ENCODE data around the gene SMARCC1.
A peak's percentile ranks its signal among the peaks of the same experiment; 100 is the strongest.

SMARCC1 gene

DNA sequence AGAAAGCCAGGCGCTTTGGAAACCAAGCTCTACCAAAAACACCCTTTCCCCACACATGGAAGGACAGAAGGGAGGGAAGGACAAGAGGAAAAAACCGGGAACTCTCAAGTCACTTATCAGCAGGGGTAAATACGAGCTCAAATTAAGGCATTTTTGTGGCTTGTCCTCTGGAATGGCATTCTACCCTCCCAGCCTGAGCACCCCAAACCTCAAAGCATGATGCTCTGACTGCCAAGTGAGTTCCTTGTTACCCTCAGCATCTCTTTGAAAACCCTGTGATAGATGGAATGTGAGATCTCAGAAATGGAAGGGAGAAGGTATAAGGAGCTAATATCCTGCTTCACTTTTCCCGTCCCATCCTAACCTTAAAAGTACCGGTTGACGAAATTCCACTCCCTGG lies 194.9 kb downstream of the SMARCC1 start:
- no peak for DNase-seq (ENCODE audit: low read depth)

DNA sequence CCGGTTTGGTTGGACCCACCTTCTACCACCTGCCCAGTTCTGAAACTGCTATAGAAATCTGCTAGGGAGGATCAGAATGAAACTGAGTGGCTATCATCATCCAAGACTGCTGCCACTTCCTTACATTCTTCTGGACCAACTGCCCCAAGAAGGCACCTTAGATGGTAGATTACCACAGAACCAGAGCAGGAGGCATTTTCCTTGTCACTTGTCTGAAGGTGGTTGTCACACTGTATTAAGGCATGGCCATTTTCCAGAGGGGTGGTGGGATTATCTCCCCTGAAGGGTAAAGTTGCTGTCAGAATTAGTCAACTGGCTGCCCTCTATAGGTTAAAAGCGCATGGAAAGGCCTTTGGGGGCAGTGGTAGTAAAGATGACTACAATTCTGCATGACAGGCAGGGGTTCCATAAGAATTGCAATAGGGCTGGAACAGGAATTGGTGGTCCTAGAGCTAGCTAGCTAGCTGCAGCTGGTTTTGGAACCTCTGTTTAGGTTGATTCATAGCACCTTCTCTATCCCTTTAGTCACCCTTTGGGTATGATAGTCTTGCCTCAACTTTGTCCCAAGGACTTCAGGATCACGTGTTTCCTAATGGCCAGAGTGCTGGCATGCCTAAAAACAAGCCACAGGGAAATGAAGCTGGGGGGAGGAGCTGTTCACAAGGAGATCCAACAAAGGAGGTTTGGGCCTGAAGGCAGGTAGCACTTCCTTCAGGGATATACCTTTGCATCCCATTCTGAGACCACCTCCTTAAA lies 198.2 kb downstream of the SMARCC1 start:
- DNase-seq (ENCODE audit: low read depth), result no peak

DNA sequence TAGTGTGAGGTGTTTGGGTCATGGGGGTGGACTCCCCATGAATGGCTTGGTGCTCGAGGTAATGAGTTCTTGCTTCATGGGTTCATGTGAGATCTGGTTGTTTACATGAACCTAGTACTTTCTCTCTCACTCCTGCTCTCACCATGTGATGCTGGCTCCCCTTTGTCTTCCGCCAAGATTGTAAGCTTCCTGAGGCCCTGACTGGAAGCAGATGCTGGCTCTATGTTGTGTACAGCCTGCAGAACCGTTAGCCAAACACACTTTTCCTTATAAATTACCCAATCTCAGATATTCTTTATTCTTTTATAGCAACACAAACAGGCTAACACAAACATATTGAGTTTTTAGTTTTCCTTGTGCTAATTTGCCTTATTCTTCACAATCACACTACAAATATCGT lies 199.9 kb downstream of the SMARCC1 start:
- DNase-seq (ENCODE audit: low read depth), result no peak

DNA sequence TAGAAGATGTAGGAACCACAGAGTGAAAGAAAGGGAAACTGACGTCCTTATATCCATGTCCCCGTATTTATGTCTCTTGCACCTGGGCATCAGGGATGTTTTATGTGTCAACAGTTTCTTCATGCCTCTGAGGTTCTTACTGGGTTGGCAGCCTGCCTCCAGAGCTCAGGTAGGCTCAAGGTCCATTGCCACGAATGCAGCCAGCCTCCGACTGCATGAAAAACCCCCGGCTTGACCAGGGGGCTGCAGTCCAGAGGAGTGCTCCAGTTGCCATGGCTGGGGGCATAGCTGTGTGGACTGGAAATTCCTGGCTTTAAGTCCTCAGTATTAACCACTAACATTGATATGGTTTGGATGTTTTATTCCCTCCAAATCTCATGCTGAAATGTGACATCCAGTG lies 200.3 kb downstream of the SMARCC1 start:
- no peak for DNase-seq (ENCODE audit: low read depth)

DNA sequence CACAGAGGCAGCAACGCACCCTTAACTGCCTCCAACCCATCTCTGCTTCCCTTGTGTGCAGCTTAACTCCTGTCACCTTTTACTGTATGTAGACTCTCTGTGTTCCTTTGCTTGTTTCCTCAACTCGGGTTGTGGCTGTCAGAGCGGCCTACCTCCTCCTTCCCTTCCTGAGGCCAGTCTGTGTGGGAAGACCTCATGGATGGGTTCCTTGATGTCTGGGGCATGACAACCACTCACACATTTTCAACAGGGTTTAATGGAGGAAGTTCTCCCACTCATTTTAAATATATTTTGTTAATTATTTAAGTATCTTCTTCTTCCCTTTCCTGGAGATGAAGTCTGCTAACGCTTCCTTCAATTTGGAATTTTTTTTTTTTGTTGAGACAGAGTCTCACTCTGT lies 201.2 kb downstream of the SMARCC1 start:
- no peak for DNase-seq (ENCODE audit: low read depth)

DNA sequence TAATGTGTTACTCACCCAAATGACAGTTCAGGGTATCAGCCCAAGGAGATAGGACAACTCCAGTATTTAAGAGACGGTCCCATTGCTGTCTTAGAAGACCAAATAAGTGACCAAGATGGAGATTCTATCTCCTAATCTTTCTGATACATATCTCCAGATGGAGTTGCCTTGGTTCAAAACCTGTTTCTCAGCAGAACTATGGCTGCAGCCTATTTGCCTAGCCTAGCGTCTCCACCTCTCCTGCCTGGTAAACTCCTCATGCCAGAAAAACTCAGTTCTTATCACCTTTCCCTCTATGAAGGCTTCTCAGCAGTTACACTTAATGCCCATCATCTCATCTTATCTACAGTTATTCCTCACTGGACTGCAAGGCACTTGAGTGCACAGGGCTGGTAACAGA lies 201.8 kb downstream of the SMARCC1 start:
- DNase-seq (ENCODE audit: low read depth), result no peak

DNA sequence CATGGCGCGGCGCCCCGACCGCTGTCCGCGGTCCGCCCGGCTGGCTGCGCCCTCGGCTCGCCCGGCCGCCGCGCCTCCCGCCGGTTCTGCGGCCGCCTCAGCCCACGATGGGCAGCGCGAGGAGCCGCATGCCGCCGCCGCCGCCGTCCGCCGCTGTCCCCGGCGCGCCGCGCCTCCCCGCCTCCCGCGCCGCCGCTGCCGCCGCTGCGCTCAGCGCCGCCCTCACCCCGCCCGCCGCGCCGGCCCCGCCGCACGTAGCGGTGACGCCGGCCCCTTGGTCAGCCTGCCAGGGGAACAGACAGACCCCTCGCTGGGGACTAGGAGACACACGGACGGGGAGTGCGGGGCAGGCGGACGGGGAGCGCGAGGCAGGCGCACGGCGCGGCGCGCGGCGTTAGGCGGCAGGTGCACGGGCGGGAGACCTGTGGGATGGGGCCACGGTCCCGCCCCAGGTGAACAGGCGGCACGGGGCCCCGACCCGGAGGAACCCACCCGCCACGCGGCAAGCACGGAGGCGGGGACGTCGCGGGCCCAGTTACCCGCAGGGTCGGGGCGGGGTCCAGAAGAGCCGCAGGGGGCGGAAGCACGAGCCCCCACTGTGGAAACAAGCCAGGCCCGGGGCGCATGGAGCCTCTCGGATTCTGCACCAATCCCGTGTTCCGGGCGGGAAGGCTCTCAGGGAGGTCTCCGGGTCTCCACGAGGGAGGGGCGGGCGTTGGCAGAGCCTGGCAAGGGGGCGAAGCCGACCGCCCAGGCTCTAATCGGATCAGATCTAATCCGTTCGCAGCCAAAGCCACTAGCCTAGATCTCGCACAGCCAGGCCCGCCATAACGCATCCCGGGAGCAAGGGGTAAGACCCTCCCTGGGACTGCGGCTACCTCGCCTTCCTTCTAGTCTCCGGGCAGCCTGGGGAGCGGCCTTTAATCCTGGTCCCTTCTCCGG lies 202.7 kb downstream of the SMARCC1 start, which contains the start of gene CSPG5:
Gene CSPG5 (minus strand): TSS at position 175 of the 942 bp plus-strand sequence. CDS start 172 bp downstream, at position 3.
- peak; percentile 1 for DNase-seq (ENCODE audit: low read depth)

DNA sequence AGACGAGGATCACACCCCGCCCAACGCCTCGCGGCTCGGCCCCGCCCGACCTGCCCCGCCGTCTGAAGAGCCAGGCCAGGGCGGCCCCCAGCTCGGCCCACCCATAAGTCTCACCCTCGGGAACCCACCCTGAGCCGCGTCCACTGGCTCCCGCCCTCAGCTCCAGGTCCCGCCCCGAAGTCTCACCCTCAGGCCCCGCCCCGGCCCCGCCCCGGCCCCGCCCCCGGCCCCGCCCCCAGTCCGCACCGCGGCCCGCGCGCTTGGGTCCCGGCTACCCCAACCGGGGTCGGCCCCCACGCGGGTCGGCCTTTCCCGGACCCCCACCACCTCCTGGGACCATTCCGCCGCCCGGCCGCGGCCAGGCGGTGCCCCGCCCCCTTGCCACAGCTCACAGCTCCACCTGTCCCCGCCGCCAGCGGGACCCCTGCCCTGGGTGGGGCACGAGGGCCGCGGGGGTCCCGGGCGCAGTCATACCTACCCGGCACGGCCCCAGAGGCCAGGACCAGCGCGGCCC lies 203.5 kb downstream of the SMARCC1 start:
- peak; percentile 20 for DNase-seq (ENCODE audit: low read depth)

DNA sequence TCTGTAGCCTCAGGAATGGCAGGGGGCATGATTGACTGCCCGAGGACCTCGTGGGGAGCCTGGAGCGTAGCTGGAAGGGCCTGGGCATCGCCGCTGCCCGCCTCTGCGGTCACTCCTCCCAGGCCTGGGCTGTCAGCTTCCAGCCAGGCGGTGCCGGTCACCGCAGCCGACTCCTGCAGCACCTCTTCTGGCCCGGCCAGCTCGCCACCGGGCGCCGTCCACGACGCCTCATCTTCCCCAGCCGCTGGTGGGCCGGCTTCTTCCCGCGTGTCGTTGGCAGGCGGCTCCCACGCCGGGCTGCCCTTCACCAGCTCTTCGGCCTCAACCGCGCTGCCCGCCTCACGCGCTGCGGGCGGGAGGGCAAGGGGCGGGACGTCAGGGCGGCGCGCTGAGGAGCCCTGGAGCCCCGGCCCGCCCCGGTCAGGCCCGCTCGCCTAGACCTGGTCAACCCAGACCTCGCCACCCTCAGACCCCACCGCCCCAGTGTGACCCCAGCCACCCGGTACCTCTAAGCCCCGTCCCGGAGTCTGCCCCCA lies 204.0 kb downstream of the SMARCC1 start:
- no peak for DNase-seq (ENCODE audit: low read depth)

DNA sequence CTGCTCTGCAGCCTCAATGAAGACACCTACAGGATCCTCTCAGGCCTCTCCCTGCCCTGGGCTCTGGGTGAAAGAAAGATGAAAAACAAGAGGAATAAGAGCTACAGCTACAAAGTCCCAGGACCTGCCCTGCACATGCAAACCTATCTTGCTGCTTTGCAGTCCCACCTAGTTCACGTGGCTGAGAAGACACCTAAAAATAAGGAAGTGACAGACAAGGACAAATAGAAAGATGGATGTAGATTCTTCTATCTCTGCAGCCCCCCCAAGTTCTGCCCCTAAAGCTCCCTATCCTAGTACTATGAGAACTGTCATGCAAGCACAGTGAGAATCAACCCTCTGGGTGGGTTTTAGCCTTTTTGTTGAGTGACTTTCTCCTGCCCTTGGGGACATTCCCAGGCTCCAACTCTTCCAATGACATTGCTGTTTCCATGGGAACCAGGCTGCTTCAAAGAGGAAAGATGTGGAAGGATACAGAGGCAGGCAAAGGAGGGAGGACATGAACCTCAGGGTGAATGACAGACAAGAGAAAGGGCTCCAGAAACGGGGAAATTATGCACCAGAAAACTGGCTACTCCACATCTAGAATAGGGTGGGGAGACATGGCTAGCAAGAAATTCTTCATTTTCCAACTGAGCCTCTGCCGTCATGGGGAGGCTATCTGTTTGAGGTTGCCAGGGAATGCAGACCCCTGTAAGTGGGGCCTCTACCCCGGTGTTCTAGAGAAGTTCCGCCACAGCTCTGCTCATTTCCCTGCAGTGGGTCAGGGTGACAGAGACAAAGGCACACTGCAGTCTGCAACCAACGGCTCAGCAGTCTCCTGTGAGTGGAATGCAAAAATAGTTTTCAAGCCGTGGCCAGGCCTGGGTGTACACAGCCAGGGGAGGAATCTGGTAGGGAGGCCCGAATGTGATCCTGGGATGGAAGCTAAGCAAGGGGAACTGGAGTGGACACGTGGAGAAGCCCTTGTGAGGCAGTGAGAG lies 208.2 kb downstream of the SMARCC1 start:
- no peak for DNase-seq (ENCODE audit: low read depth)

DNA sequence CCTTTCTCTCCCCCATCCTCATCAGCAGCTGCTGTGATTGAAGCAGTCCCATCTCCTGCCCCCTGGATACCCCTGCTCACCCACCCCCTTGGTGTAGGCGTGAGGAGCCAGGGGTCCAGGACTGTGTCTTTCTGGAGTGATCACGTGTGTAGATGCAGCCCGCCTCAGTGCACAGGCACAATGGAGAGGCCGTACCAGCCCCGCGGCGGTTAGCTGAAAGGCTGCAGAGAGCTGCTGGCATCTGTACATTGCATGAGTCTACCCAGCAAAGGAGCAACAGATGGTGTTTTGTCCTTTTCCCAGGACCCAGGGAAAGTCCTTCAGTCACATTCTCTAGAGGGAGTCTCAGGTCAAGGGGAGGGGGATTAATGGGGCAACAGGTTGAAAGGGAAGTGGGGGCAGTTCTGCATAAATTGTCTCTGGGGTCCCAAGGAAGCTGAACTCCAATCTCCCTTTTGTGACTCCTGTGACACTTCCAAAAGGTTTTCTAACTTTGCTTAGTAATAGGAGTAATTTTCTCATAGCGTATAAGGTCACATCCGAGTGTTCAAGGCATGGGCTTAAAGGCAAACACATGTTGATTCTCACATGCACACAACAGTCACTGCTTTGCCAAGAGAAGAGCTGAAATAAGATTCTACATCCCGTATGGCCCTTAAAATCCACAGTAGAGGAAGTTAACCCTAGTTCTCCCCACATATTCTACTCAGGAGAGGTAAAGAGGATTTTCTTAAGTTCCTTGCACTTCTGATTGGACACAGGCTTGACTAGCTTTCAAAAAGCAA lies 210.1 kb downstream of the SMARCC1 start:
- DNase-seq (ENCODE audit: low read depth), result no peak

DNA sequence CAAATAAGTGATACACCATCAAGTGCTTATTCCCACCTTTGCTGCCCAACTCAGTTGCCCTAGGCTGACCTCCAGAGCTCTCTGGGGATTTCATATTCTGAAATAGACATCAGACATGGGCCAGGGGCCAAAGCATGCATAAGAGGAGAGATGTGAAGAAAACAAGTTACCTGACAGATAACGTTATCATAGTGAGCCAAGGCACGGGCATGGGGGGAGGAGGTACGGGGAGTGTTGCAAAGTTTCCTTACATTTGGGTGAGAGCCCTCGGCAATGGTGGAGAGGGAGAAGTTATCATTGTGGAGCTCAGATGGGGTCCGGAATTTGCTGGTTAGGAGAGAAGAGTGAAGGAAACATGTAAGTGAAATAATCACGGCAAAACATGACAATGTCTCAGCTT lies 212.8 kb downstream of the SMARCC1 start:
- no peak for DNase-seq (ENCODE audit: low read depth)

DNA sequence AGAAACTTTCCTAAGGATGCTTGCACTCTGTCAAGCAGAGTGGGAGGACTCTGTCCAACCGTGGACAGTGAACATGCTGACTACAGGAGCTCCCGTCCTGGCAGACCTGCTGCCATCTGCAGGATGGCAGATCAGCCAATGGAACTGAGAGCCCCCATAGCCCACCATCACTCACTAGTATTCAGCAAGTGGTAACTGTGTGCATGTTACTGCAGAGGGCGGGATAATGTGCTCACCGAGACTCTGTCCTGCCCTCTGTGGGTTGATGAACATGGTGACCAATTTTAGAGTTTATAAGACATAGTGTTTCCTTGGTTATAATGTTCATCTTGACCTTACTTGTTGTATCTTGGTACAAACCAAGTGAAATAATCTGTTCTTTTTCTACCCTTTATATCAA lies 214.5 kb downstream of the SMARCC1 start:
- DNase-seq (ENCODE audit: low read depth), result no peak

DNA sequence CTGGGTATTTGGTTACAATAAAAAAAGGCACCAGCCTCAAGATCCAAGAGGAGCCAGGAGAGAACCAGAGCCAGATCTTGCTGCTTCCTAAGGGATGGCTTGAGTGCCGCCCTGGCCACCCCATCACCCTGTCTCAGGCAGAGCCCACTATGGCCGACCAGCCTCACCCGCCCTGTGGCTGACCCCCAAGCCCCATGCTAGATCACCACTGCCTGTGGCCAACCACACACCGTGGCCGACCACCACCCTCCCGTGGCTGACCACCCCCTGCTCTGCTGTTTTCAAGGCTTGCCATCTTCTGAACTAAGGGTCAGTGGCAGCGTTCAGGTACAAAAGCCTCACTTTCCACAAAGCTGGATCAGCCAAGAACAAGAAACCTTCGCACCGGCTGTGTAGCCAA lies 215.0 kb downstream of the SMARCC1 start:
- no peak for DNase-seq (ENCODE audit: low read depth)

DNA sequence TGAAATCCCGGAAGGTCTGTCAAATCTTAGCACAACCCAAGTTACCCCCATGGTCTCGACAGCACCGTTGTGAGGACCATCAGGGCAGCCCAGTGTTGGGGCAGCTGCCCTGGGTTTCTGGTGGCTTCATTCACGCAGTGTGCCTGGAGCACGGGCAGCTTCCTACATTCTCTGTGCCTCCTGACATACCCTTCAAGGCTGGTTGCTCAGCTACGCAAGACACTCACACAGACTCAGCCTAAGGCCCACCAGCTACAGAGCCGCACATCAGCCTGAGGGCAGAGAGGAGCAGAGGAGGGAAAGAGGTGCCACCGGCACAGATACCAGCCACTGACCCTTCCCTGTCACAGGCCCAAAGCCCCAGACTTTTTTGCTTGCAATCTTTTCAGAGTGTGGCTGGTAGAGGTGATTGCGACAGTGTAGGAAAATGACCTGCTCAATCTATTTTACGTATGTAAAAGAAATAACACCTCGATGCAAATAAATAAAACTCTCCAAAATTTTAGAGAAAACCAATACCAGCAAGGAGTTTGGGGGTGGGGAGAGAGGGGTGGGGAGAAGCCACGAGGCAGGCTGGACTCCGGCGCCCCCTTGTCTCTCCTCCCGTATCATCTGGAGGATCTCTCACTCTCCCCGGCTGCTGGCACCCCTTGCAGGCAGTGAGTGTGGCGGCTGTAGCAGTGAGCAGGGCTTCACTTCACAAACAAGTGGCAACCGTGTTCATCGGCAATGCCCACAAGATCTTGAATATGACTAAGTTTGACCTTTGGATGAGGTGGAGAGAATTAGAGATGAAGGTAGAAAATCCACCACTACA lies 215.8 kb downstream of the SMARCC1 start:
- no peak for DNase-seq (ENCODE audit: low read depth)

DNA sequence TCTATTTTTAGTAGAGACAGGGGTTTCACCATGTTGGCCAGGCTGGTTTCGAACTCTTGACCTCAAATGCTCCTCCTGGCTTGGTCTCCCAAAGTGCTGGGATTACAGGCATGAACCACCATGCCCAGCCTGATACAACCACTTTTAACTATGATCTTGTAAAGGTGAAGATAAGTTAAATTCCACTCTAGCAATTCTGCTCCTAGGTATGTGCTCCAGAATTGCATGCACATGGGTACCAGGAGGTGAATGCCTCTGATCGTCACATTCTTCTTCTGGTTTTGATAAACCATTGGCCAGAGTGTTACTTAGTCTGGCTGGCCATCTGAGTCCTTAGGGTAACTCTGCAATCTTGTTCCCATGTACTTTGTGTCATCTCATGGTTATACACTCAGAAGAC lies 225.3 kb downstream of the SMARCC1 start:
- no peak for DNase-seq (ENCODE audit: low read depth)

DNA sequence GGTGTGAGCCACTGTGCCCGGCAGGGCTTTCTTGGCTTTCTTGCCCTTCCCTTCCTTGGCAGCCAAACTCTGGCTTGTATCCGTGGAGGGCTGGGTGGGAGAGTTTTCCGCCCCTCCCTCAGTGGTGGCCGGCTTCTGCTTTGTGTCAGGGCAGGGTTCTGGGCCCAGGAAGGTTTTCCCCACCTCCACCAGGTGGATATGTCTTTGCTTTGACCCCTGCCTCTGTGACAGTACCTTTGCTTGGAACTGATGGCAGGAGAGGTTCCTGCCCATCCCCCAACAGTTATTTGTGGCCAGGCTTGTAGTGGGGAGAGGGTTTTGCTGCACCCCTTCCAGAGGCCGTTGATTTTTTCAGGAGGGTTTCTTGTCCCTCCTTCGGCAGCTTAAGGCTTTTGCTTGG lies 227.4 kb downstream of the SMARCC1 start:
- no peak for DNase-seq (ENCODE audit: low read depth)

DNA sequence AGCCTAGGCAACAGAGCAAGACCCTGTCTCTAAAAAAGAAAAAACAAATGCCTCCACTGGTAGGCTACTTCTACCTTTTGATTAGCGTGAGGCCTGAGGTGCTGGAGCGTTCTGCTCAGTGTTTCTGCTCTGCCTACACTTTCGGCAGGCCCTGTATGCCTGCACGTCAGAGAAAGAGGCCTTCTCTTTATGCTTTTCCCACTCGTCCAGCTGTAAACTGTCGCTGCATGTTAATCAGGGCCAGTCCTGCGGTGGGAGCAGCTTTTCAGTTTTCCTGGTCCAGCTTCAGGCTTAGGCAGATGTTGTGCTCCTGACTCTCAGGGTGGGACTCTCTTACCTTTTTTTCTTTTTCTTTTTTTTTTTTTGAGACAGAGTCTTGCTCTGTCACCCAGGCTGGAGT lies 228.3 kb downstream of the SMARCC1 start:
- DNase-seq (ENCODE audit: low read depth), result no peak

DNA sequence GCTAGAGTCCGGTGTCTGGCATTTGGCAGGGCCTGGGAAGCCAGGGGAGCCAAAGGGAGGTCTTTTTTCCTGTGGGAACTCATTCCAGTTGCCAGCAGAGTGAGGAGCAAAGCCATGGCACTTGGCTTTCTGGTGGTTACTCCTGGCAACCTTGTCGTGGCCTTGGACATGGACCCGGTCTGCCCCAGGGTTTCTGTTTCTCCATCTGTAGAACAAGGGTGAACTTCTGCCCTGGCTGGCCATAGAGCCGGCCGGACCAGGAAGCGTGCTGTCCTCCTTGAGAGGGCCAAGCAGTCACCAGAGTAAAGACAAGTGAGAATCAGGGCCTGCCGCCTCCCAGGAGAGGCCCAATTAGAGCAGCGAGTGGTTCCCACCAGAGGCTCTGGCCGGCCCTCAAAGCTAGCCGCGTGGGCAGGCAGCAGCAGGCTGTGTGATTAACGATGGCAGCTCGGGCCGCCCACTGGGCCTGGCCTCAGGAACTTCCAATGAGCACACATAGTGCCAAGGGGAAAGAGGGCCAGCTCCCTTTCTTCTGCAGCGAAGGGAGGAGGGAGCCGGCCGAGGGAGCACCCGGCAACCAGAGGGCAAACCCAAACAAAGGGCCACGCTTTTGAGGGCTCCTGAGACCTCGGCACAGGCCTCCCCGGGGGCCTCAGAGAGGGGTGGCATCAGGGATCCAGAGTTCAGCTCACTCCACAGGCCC lies 239.1 kb downstream of the SMARCC1 start:
- no peak for DNase-seq (ENCODE audit: low read depth)
